HG02973 (cell line): ENCODE measurements around the gene PRPF40A.

ENCODE experiments used
- ATAC-seq: cut with Tn5 transposase; IDR thresholded peaks from one replicate; pipeline ENCODE4 v1.9.1; 2021; ENCODE audit warnings: moderate library complexity; ENCODE audit not compliant: unreplicated experiment

PRPF40A gene

GRCh38 chr2:152620985-152621384 lies 96.3 kb downstream of the PRPF40A start:
- no peak for ATAC-seq

GRCh38 chr2:152620208-152620607 lies 97.1 kb downstream of the PRPF40A start:
- no peak for ATAC-seq

- no peak for ATAC-seq
These were observed 99.1 kb downstream of the PRPF40A start for GRCh38 chr2:152618193-152618564.

GRCh38 chr2:152617456-152618192 lies 99.6 kb downstream of the PRPF40A start:
- ATAC-seq, result no peak

GRCh38 chr2:152615177-152615576 lies 102.1 kb downstream of the PRPF40A start:
- no peak for ATAC-seq

- no peak for ATAC-seq
These were observed 104.0 kb downstream of the PRPF40A start for GRCh38 chr2:152613235-152613634.

- ATAC-seq, result peak; percentile 63
These were observed 105.6 kb downstream of the PRPF40A start for GRCh38 chr2:152611458-152612231.

GRCh38 chr2:152609699-152610098 lies 107.6 kb downstream of the PRPF40A start:
- no peak for ATAC-seq

GRCh38 chr2:152609154-152609553 lies 108.1 kb downstream of the PRPF40A start:
- ATAC-seq, result no peak

GRCh38 chr2:152607793-152608300 lies 109.4 kb downstream of the PRPF40A start:
- no peak for ATAC-seq

GRCh38 chr2:152606941-152607340 lies 110.3 kb downstream of the PRPF40A start:
- ATAC-seq, result no peak

GRCh38 chr2:152606081-152606480 lies 111.2 kb downstream of the PRPF40A start:
- no peak for ATAC-seq

GRCh38 chr2:152603166-152603565 lies 114.1 kb downstream of the PRPF40A start:
- no peak for ATAC-seq

GRCh38 chr2:152602750-152603149 lies 114.5 kb downstream of the PRPF40A start:
- no peak for ATAC-seq
